HCT116 (cell line): ENCODE data around the gene MAP2K3. TPM values are rescaled to one million over a fixed set of nuclear protein-coding genes. Genes with fewer than 3 reads are reported as not detected.

ENCODE experiments used
- ATAC-seq: fragments of 200-7000 bp; cut with Tn5 transposase; 2 replicates; pipeline ENCODE4 v1.9.1; 2020; ENCODE audit warnings: mild to moderate bottlenecking, moderate library complexity
- BruUV-seq: library from RNA; stranded (reverse); fragments of 400-500 nt; replicated peaks from 2 replicates; lab custom pipeline; 2021; lab: Mats Ljungman, UMichigan
- CTCF ChIA-PET: fragments of 300-600 bp; sonication (Branson Sonifier 250); formaldehyde crosslinking; loops from one replicate; lab custom pipeline; 2021; ENCODE audit warnings: antibody characterized with exemption; lab: Charles Lee
- POLR2A ChIA-PET: fragments of 300-600, 350-600 bp; sonication (Branson Sonifier 250); formaldehyde crosslinking; loops from one replicate; lab custom pipeline; 2021; ENCODE audit warnings: antibody characterized with exemption; lab: Charles Lee
- RAD21 ChIA-PET, 2 experiments: fragments of 300-600 bp; sonication (Branson Sonifier 250); formaldehyde crosslinking; loops; one replicate each; lab custom pipeline; 2023; ENCODE audit warnings: low total read pairs in 2 of 2; ENCODE audit not compliant: uncharacterized antibody in 2 of 2, unreplicated experiment in 2 of 2, low non-redundant PET in 1 of 2; lab: Charles Lee
- DNase-seq: peaks from one replicate; pipeline ENCODE4 v3.0.0-alpha.2; 2010; ENCODE audit warnings: low read depth, low spot score
- H2AFZ ChIP-seq: fragments of 200-600 bp; shearing (Covaris generic), sonication (generic); 2 replicates; pipeline ENCODE4 v1.6.1; 2017; ENCODE audit warnings: low read depth, mixed run types, mixed read lengths, antibody characterized with exemption, low read length; ENCODE audit not compliant: poor library complexity, severe bottlenecking
- H3K27ac ChIP-seq: 2 replicates; pipeline ENCODE4 v1.5.1; 2012; ENCODE audit warnings: low read depth, low read length
- H3K27me3 ChIP-seq: fragments of 200-600 bp; sonication (generic); 2 replicates; pipeline ENCODE4 v1.6.1; 2016; ENCODE audit warnings: mixed run types, low read length, mixed read lengths; ENCODE audit not compliant: insufficient read depth
- H3K36me3 ChIP-seq, 2 experiments: fragments of 200-500 bp in 1 of 2; fragments of 200-600 bp in 1 of 2; sonication (Bioruptor generic) in 1 of 2; sonication (generic) in 1 of 2; 2 replicates each; pipeline versions ENCODE4 v1.5.1 to v1.6.1; 2014 to 2016; ENCODE audit warnings: low read length in 2 of 2, inconsistent platforms in 1 of 2, mixed read lengths in 1 of 2, mixed run types in 1 of 2; ENCODE audit not compliant: insufficient read depth in 2 of 2, control insufficient read depth in 1 of 2
- H3K4me1 ChIP-seq, 2 experiments: fragments of 200-600 bp in 1 of 2; sonication (generic) in 1 of 2; 2 replicates each; pipeline versions ENCODE4 v1.5.1 to v1.6.1; 2012 to 2017; ENCODE audit warnings: low read length in 2 of 2, inconsistent platforms in 1 of 2, mild to moderate bottlenecking in 1 of 2, mixed read lengths in 1 of 2, mixed run types in 1 of 2, moderate library complexity in 1 of 2; ENCODE audit not compliant: insufficient read depth in 2 of 2, control insufficient read depth in 1 of 2
- H3K4me2 ChIP-seq: fragments of 200-600 bp; sonication (generic); 2 replicates; pipeline ENCODE4 v1.6.1; 2017; ENCODE audit warnings: mixed run types, low read length, mixed read lengths
- H3K4me3 ChIP-seq, 2 experiments: fragments of 200-600 bp in 1 of 2; sonication (generic) in 1 of 2; replicated peaks in 1 of 2; 2 replicates each; pipeline ENCODE4 v1.5.1; 2011 to 2016; ENCODE audit warnings: low read length in 2 of 2, control low read depth in 1 of 2, low read depth in 1 of 2, mild to moderate bottlenecking in 1 of 2, mixed read lengths in 1 of 2, mixed run types in 1 of 2
- H3K79me2 ChIP-seq: fragments of 200-600 bp; sonication (generic); 2 replicates; pipeline ENCODE4 v1.6.1; 2017; ENCODE audit warnings: mild to moderate bottlenecking, mixed run types, low read length, moderate library complexity, mixed read lengths; ENCODE audit not compliant: insufficient read depth
- H3K9ac ChIP-seq: fragments of 200-600 bp; sonication (generic); 2 replicates; pipeline ENCODE4 v1.6.1; 2016; ENCODE audit warnings: low read length, mixed read lengths
- H3K9me2 ChIP-seq: fragments of 200-600 bp; sonication (generic), shearing (Covaris generic); 2 replicates; pipeline ENCODE4 v1.6.1; 2017; ENCODE audit warnings: mixed run types, mild to moderate bottlenecking, moderate library complexity; ENCODE audit not compliant: insufficient read depth
- H3K9me3 ChIP-seq, 2 experiments: fragments of 200-500 bp in 1 of 2; fragments of 200-600 bp in 1 of 2; sonication (Bioruptor generic) in 1 of 2; sonication (generic) in 1 of 2; 2 replicates each; pipeline ENCODE4 v1.6.1; 2014 to 2017; ENCODE audit warnings: low read length in 2 of 2, mixed read lengths in 2 of 2, inconsistent platforms in 1 of 2, low read depth in 1 of 2, mild to moderate bottlenecking in 1 of 2, mixed run types in 1 of 2, moderate library complexity in 1 of 2; ENCODE audit not compliant: control insufficient read depth in 1 of 2, insufficient read depth in 1 of 2
- H4K20me1 ChIP-seq: fragments of 200-600 bp; sonication (generic), shearing (Covaris generic); 2 replicates; pipeline ENCODE4 v1.6.1; 2017; ENCODE audit warnings: mixed run types, mild to moderate bottlenecking, moderate library complexity; ENCODE audit not compliant: insufficient read depth
- ATF3 ChIP-seq: IDR thresholded peaks from 2 replicates; pipeline ENCODE4 v1.6.1; 2012
- CTCF ChIP-seq, 3 experiments: fragments of 200-600 bp in 1 of 3; sonication (generic) in 1 of 3; IDR thresholded peaks in 2 of 3; conservative IDR thresholded peaks in 1 of 3; 2 replicates each; pipeline ENCODE4 v1.5.1; 2012 to 2017; ENCODE audit warnings: low read depth in 2 of 3, low read length in 2 of 3, antibody characterized with exemption in 1 of 3, borderline replicate concordance in 1 of 3, control low read depth in 1 of 3, mild to moderate bottlenecking in 1 of 3, mixed read lengths in 1 of 3, mixed run types in 1 of 3, moderate library complexity in 1 of 3; ENCODE audit not compliant: insufficient read depth in 1 of 3
- EGR1 ChIP-seq: IDR thresholded peaks from 2 replicates; pipeline ENCODE4 v1.6.1; 2012; ENCODE audit warnings: low read depth
- ELF1 ChIP-seq: IDR thresholded peaks from 2 replicates; pipeline ENCODE4 v1.6.1; 2012; ENCODE audit warnings: low read depth, borderline replicate concordance
- EZH2 ChIP-seq: fragments of 200-600 bp; sonication (generic); IDR thresholded peaks from 2 replicates; pipeline ENCODE4 v1.6.1; 2017; ENCODE audit warnings: antibody characterized with exemption, mixed run types
- FOSL1 ChIP-seq: IDR thresholded peaks from 2 replicates; pipeline ENCODE4 v1.6.1; 2012; ENCODE audit warnings: low read depth
- JUND ChIP-seq: IDR thresholded peaks from 2 replicates; pipeline ENCODE4 v1.6.1; 2012
- POLR2AphosphoS5 ChIP-seq: IDR thresholded peaks from 2 replicates; pipeline ENCODE4 v1.6.1; 2011; ENCODE audit warnings: mild to moderate bottlenecking, low read depth, low read length, moderate library complexity
- REST ChIP-seq: IDR thresholded peaks from 2 replicates; pipeline ENCODE4 v1.6.1; 2012; ENCODE audit warnings: low read depth
- SP1 ChIP-seq: IDR thresholded peaks from 2 replicates; pipeline ENCODE4 v1.6.1; 2012; ENCODE audit warnings: low read depth
- SRF ChIP-seq: IDR thresholded peaks from 2 replicates; pipeline ENCODE4 v1.6.1; 2012; ENCODE audit warnings: low read depth
- TCF7L2 ChIP-seq: IDR thresholded peaks from 2 replicates; pipeline ENCODE4 v1.7.0; 2011; ENCODE audit warnings: borderline replicate concordance, inconsistent platforms; ENCODE audit not compliant: insufficient read depth, insufficient read length; ENCODE audit errors: extremely low read depth
- YY1 ChIP-seq: IDR thresholded peaks from 2 replicates; pipeline ENCODE4 v1.6.1; 2011; ENCODE audit warnings: low read length, low read depth, moderate library complexity, mild to moderate bottlenecking; ENCODE audit not compliant: insufficient replicate concordance; ENCODE audit errors: extremely low read depth
- ZBTB33 ChIP-seq: IDR thresholded peaks from 2 replicates; pipeline ENCODE4 v1.6.1; 2011; ENCODE audit warnings: mild to moderate bottlenecking, low read length, moderate library complexity; ENCODE audit not compliant: insufficient replicate concordance; ENCODE audit errors: extremely low read depth
- ZFX ChIP-seq: fragments of 450-650 bp; IDR thresholded peaks from 2 replicates; pipeline ENCODE4 v1.6.1; 2017
- ZNF274 ChIP-seq: fragments of 200-500 bp; sonication (Bioruptor generic); IDR thresholded peaks from 2 replicates; pipeline ENCODE4 v1.6.1; 2014; ENCODE audit warnings: mild to moderate bottlenecking, low read depth, low read length, inconsistent platforms
- intact Hi-C: fragments of 100-400 bp; cut with micrococcal nuclease; formaldehyde crosslinking; loops from 2 replicates; pipeline ENCODE4 v1.10.0; 2022
- total RNA-seq: library from RNA; stranded (reverse); gene quantifications from one replicate; pipeline ENCODE4 v1.2.1, GENCODE V29; 2021; ENCODE audit not compliant: unreplicated experiment

Gene MAP2K3
- total RNA-seq, 1 experiment from 2014 or later: 96.7 TPM

GRCh38 chr17:21298056-21298982 is 13.8 kb downstream of the MAP2K3 start:
- BruUV-seq: no TSS peak
- no peak overlapping the region for H3K4me2 ChIP-seq
- DNase-seq (no peak), ATAC-seq (no peak)
- RAD21 ChIA-PET: no interaction called here
- H3K79me2 ChIP-seq: peaks cover 60% of the 10 kb centered on the region
- H3K4me1 ChIP-seq: no peaks in the 10 kb centered on the region
- H3K9me3 ChIP-seq: peaks cover 0 to 3% of the 10 kb centered on the region in 2 experiments; a peak in 1 of 4 replicates
- TF ChIP-seq ATF3 (no peak), ZBTB33 (no peak), JUND (no peak), REST (no peak), ZFX (no peak), EZH2 (no peak), FOSL1 (no peak), ELF1 (no peak), CTCF (IDR thresholded peaks at IDR 0.05 in 2 of 3, conservative IDR thresholded peaks at IDR 0.05 in 1 of 3; ENCODE audit: borderline replicate concordance in 1 of 3, insufficient read depth in 1 of 3, low read depth in 2 of 3, low read length in 2 of 3) (no peak), TCF7L2 (no peak), POLR2AphosphoS5 (no peak), SRF (no peak), EGR1 (no peak), SP1 (no peak), ZNF274 (no peak), YY1 (no peak)
- CTCF ChIA-PET: no interaction called here
- intact Hi-C loops: no loop called here
- H3K9ac ChIP-seq: no peak overlapping the region
- no peak overlapping the region for H2AFZ ChIP-seq
- POLR2A ChIA-PET: interaction anchor here (0.7 kb wide), 1 partner anchor 12 kb away, joined by 3 read pairs; no protein-coding TSS in a partner anchor
- no peaks in the 10 kb centered on the region; the same call in 1 of the 2 replicates for H4K20me1 ChIP-seq
- no peak overlapping the region for H3K4me3 ChIP-seq
- no peak overlapping the region for H3K27ac ChIP-seq
- peaks cover 15 to 35% of the 10 kb centered on the region in 2 experiments for H3K36me3 ChIP-seq
- no peaks in the 10 kb centered on the region for H3K27me3 ChIP-seq
- no peaks in the 10 kb centered on the region for H3K9me2 ChIP-seq
